KMS-11 (cell line): Measurements from ENCODE around the gene ZNF423.

Experiments
- H2AFZ ChIP-seq: fragments of 200-600 bp; sonication (generic); 2 replicates; pipeline ENCODE4 v1.6.1; 2016; ENCODE audit warnings: antibody characterized with exemption, mixed run types, low read depth
- H3K27ac ChIP-seq: fragments of 200-600 bp; sonication (generic); 2 replicates; pipeline ENCODE4 v1.6.1; 2016; ENCODE audit warnings: mild to moderate bottlenecking, mixed run types
- H3K27me3 ChIP-seq: fragments of 200-600 bp; sonication (generic); 2 replicates; pipeline ENCODE4 v1.6.1; 2017; ENCODE audit warnings: mild to moderate bottlenecking, low read depth, mixed run types, moderate library complexity; ENCODE audit not compliant: insufficient read depth
- H3K36me3 ChIP-seq: fragments of 200-600 bp; sonication (generic); 2 replicates; pipeline ENCODE4 v1.6.1; 2017; ENCODE audit warnings: mild to moderate bottlenecking, mixed run types; ENCODE audit not compliant: insufficient read depth
- H3K4me1 ChIP-seq: fragments of 200-600 bp; sonication (generic); 2 replicates; pipeline ENCODE4 v1.6.1; 2016; ENCODE audit warnings: mild to moderate bottlenecking, low read depth, mixed run types; ENCODE audit not compliant: poor library complexity, severe bottlenecking
- H3K4me2 ChIP-seq: fragments of 200-600 bp; sonication (generic); 2 replicates; pipeline ENCODE4 v1.7.0; 2016; ENCODE audit warnings: mild to moderate bottlenecking, mixed run types
- H3K4me3 ChIP-seq: fragments of 200-600 bp; sonication (generic); IDR thresholded peaks from 2 replicates; pipeline ENCODE4 v1.6.1; 2017; ENCODE audit warnings: low read depth, low read length, mixed read lengths; ENCODE audit not compliant: insufficient read depth
- H3K79me2 ChIP-seq: fragments of 200-600 bp; sonication (generic); 2 replicates; pipeline ENCODE4 v1.6.1; 2016; ENCODE audit warnings: low read depth, mixed run types; ENCODE audit not compliant: insufficient read depth
- H3K9ac ChIP-seq: fragments of 200-600 bp; sonication (generic); 2 replicates; pipeline ENCODE4 v1.6.1; 2016; ENCODE audit warnings: mild to moderate bottlenecking, mixed run types
- H4K20me1 ChIP-seq: fragments of 200-600 bp; sonication (generic); 2 replicates; pipeline ENCODE4 v1.6.1; 2016; ENCODE audit warnings: mild to moderate bottlenecking, mixed run types; ENCODE audit not compliant: insufficient read depth
- TF ChIP-seq, protein P1 (sequence below): fragments of 200-600 bp; sonication (generic); conservative IDR thresholded peaks from 2 replicates; pipeline ENCODE4 v1.6.1; 2017; ENCODE audit warnings: low read depth, mild to moderate bottlenecking, antibody characterized with exemption, low read length, moderate library complexity, mixed read lengths

Gene ZNF423

DNA sequence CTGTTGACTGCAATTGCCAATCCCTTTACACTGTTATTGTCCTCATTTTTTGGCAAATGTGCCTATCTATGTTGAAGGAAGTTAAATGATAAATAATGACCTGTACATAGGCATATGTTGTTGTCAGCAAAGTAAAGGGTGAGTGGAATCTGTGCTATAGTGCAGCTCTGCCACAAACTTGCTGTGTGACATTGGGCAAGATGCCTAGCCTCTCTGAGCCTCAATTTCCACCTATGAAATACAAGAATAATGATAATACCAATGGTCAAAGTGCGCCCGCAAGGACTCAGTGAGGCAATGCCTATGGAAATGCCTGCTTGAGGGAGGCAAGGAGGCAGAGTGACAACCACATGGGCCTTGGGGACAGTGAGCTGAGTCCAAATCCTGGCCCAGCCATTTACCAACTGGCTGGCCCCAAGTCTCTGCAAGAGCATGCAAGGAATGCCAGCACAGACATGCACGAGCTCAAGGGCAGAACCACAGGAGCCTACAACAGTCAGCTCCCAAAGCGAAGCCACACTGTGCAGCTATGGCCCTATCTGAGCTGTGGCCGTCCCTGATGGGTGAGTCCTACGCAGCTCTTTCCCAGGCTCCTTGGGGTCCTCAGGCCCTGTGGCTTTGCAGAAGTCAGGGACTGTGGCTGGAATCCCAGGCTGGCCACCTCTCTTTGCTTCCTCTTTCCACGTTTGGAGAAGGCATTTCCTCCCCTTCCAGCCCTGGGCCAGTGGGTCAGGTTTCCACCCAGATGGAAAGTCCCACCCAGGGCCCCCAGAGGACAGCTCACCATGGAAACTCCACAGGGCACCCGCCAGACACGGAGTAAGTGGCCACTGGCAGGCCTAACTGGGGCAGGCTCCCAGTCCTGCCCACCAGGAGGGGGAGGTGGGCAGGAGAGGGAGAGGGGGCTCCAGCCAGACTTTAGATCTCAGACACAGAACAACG lies 82.1 kb downstream of the ZNF423 start:
- H2AFZ ChIP-seq = no peak overlapping the region
- no peak overlapping the region for H3K4me3 ChIP-seq
- H3K79me2 ChIP-seq = no peaks in the 10 kb centered on the region
- no peaks in the 10 kb centered on the region for H4K20me1 ChIP-seq
- no peak overlapping the region for H3K4me2 ChIP-seq
- 0 out of 2 replicates have a peak, but pooled peaks cover 3% of the 10 kb centered on the region for H3K27me3 ChIP-seq
- H3K4me1 ChIP-seq = no peaks in the 10 kb centered on the region
- H3K27ac ChIP-seq = no peak overlapping the region
- TF ChIP-seq, protein P1, sequence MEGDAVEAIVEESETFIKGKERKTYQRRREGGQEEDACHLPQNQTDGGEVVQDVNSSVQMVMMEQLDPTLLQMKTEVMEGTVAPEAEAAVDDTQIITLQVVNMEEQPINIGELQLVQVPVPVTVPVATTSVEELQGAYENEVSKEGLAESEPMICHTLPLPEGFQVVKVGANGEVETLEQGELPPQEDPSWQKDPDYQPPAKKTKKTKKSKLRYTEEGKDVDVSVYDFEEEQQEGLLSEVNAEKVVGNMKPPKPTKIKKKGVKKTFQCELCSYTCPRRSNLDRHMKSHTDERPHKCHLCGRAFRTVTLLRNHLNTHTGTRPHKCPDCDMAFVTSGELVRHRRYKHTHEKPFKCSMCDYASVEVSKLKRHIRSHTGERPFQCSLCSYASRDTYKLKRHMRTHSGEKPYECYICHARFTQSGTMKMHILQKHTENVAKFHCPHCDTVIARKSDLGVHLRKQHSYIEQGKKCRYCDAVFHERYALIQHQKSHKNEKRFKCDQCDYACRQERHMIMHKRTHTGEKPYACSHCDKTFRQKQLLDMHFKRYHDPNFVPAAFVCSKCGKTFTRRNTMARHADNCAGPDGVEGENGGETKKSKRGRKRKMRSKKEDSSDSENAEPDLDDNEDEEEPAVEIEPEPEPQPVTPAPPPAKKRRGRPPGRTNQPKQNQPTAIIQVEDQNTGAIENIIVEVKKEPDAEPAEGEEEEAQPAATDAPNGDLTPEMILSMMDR = no peak
- H3K36me3 ChIP-seq = no peaks in the 10 kb centered on the region
- H3K9ac ChIP-seq = no peak overlapping the region

DNA sequence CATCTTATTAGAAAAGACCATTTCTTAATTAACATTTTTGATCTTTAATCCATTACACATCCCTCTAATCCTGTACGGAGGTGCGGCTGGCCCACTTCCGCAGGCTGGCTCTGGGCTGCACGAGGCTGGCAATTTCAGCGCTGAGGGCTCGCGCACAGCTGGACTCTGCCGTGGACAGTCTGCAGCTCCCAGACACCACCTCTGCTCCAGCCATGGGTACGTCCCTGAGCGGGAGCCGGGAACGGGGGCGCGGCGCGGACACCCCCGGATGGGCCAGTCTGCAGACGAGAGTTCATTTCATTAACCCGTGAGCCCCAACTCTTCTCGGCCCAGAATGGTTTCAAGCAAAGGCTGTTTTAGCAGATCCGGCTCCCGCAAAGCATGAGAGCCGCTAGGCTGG lies 87.9 kb downstream of the ZNF423 start:
- TF ChIP-seq, protein P1 = no peak
- H3K9ac ChIP-seq = no peak overlapping the region

DNA sequence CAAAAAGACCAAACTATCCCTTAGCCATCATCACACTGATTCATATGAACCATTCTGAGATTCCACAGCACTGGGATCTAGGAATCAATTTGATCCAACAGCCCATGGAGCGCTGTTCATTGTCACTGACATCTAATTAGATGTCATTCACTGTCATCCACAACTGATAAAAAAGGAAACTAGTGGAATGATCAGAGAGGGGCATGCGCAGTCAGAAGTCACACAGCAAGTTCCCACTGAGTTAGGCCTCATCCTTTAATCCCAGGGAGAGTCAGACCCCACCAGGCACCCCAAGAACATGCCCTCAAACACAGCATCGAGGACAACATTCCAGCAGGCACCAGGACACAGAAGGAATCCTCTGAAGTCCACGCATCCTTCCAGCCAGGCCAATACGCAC lies 88.5 kb downstream of the ZNF423 start:
- Histone ChIP-seq H3K27ac (no peak overlapping the region), H3K9ac (no peak overlapping the region), H2AFZ (no peak overlapping the region), H4K20me1 (no peaks in the 10 kb centered on the region), H3K4me2 (no peak overlapping the region), H3K36me3 (no peaks in the 10 kb centered on the region), H3K4me3 (no peak overlapping the region), H3K4me1 (no peaks in the 10 kb centered on the region), H3K79me2 (no peaks in the 10 kb centered on the region), H3K27me3 (no peaks in the 10 kb centered on the region)
- TF ChIP-seq, protein P1 = no peak

More for the DNA sequence above, 87.9 kb downstream of the ZNF423 start:
- Histone ChIP-seq H3K4me2 (no peak overlapping the region), H3K4me3 (no peak overlapping the region), H4K20me1 (no peaks in the 10 kb centered on the region), H3K4me1 (no peaks in the 10 kb centered on the region), H3K27ac (no peak overlapping the region), H2AFZ (no peak overlapping the region), H3K79me2 (no peaks in the 10 kb centered on the region), H3K36me3 (no peaks in the 10 kb centered on the region), H3K27me3 (0 out of 2 replicates have a peak, but pooled peaks cover 3% of the 10 kb centered on the region)

DNA sequence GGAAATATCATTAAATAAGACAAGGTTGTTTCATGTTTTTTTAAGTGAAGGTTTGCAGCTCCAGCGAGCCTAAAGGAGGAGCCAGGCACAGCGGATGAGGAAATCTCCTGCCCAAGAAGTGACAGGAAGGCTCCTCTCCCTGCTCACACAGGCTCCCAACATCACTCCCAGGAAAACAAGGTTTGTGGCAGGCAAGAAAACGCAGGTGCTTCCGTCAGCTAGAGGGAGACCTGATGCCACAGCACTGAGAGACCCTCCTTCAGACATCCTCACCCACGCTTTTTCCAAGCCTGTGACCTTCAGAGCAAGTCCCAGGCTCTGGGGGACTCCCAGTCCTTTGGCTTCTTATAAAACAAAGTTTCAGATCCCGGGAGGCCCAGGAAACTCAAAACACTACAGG lies 89.7 kb downstream of the ZNF423 start:
- no peak overlapping the region for H3K27ac ChIP-seq
- H2AFZ ChIP-seq = no peak overlapping the region
- H3K9ac ChIP-seq = no peak overlapping the region
- no peaks in the 10 kb centered on the region for H3K27me3 ChIP-seq
- H3K79me2 ChIP-seq = no peaks in the 10 kb centered on the region
- no peak overlapping the region for H3K4me3 ChIP-seq
- H4K20me1 ChIP-seq = no peaks in the 10 kb centered on the region
- no peaks in the 10 kb centered on the region for H3K36me3 ChIP-seq
- no peaks in the 10 kb centered on the region for H3K4me1 ChIP-seq
- TF ChIP-seq, protein P1 = no peak
- H3K4me2 ChIP-seq = no peak overlapping the region
